ENCODE data around the gene TMEM88.

TMEM88 gene

GRCh38 chr17:7843536-7844291 lies 11.2 kb upstream of the TMEM88 start:
- DNase-seq: peak in 52 of 58 donors; percentile 30 to 81 (median 63)

GRCh38 chr17:7844292-7845154 lies 10.3 kb upstream of the TMEM88 start:
- peak; percentile 55 to 96 (median 90) for DNase-seq

DNA sequence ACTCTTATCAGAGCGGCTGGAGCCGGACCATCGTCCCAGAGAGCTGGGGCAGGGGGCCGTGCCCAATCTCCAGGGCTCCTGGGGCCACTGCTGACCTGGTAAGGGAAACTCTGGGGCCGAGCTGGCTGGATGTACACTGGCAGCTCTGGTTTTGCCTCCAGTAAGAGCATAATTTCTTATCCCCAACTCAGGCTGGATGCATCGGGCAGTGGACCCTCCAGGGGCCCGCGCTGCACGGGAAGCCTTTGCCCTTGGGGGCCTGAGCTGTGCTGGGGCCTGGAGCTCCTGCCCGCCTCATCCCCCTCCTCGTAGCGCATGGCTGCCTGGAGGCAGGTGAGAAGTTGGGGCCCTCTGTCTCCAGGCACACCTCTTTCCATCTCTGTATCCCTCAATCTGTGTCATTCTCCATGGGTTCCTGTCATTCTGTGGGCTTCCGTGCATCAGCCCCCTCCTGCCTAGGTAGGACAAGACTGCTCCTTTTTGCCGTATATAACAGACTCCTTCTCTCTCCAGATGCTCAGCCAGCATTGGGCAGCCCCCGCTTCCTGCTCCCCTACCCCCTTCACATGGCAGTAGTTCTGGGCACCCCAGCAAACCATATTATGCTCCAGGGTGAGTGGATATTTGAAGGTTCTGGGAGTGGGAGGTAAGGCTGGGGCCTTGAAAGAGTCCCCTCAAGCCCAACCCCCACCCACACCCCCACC lies 9.4 kb upstream of the TMEM88 start:
- no peak for DNase-seq

DNA sequence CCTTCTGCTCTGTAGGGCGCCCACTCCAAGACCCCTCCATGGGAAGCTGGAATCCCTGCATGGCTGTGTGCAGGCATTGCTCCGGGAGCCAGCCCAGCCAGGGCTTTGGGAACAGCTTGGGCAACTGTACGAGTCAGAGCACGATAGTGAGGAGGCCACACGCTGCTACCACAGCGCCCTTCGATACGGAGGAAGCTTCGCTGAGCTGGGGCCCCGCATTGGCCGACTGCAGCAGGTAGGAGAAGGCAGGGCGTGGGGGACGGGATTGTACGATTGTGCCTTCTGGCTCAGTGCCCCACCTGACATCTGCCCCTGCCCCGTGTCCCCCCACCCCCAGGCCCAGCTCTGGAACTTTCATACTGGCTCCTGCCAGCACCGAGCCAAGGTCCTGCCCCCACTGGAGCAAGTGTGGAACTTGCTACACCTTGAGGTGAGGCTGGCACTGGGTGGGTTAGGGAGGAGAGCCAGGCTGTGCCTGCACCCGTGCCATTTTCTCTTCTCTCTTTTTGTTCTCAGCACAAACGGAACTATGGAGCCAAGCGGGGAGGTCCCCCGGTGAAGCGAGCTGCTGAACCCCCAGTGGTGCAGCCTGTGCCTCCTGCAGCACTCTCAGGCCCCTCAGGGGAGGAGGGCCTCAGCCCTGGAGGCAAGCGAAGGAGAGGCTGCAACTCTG lies 8.7 kb upstream of the TMEM88 start:
- DNase-seq: no peak

GRCh38 chr17:7846765-7847661 lies 7.9 kb upstream of the TMEM88 start:
- DNase-seq: no peak

- no peak for DNase-seq
Observed at GRCh38 chr17:7848131-7848579, 6.7 kb upstream of the TMEM88 start.

DNA sequence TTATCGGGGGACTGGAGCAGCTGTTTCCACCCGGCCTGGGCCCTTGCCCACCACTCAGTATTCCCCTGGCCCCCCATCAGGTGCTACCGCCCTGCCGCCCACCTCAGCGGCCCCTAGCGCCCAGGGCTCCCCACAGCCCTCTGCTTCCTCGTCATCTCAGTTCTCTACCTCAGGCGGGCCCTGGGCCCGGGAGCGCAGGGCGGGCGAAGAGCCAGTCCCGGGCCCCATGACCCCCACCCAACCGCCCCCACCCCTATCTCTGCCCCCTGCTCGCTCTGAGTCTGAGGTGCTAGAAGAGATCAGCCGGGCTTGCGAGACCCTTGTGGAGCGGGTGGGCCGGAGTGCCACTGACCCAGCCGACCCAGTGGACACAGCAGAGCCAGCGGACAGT lies 6.1 kb upstream of the TMEM88 start:
- no peak for DNase-seq

- no peak for DNase-seq
Observed at GRCh38 chr17:7849130-7849750, 5.6 kb upstream of the TMEM88 start.

GRCh38 chr17:7849751-7850504 lies 4.9 kb upstream of the TMEM88 start:
- no peak for DNase-seq

DNA sequence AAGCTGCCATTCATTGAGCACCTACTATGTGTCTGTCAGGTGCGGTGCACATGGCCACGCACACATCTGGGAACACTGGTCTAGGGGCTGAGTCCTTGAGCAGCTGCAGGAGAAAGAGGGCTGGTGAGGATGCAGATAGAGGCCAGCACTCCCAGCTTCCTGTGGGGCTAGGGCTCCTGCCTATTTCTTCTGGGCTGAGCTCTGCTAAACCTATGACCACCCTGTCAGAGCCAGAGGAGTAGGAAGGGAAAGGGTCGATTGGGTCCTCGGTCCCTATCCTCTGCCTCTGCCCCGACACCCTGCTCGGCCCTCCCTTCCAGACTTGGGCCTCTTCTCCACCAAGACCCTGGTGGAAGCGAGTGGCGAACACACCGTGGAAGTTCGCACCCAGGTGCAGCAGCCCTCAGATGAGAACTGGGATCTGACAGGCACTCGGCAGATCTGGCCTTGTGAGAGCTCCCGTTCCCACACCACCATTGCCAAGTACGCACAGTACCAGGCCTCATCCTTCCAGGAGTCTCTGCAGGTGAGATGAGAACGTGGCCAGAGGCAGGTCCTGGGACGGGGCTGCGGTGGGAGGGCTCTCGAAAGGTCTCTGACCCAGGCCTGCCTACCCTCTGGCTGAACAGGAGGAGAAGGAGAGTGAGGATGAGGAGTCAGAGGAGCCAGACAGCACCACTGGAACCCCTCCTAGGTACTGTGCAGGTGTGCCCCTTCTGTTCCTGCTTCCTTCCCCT lies 4.0 kb upstream of the TMEM88 start:
- DNase-seq: no peak

- peak in 56 of 58 donors; percentile 12 to 92 (median 81) for DNase-seq
Observed at GRCh38 chr17:7851438-7852261, 3.2 kb upstream of the TMEM88 start.

GRCh38 chr17:7852262-7852670 lies 2.6 kb upstream of the TMEM88 start:
- no peak for DNase-seq

- DNase-seq: no peak
Observed at GRCh38 chr17:7852919-7853690, 1.8 kb upstream of the TMEM88 start.

DNA sequence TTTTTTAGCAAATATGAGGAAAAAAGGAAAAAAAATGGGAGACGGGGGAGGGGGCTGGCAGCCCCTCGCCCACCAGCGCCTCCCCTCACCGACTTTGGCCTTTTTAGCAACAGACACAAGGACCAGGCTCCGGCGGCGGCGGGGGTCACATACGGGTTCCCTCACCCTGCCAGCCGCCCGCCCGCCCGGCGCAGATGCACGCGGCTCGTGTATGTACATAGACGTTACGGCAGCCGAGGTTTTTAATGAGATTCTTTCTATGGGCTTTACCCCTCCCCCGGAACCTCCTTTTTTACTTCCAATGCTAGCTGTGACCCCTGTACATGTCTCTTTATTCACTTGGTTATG lies 1.2 kb upstream of the TMEM88 start:
- DNase-seq: no peak

GRCh38 chr17:7854078-7854777 lies 638 bp upstream of the TMEM88 start:
- no peak for DNase-seq

- DNase-seq: no peak
Observed at GRCh38 chr17:7855660-7856010, 769 bp downstream of the TMEM88 start.

Measured in anterior cingulate cortex (tissue), 58 donors.